Chondrocyte (in vitro differentiated cells): ENCODE results near the gene PLPPR1. TPM values are rescaled to one million over a fixed set of nuclear protein-coding genes. Genes with fewer than 3 reads are reported as not detected.

Experiments
- DNase-seq: peaks from one replicate; pipeline ENCODE4 v3.0.0; 2021; ENCODE audit warnings: mixed read lengths, low spot score
- H3K27ac Mint-ChIP-seq: one replicate; pipeline ENCODE4 v1.8.0; 2021; ENCODE audit warnings: mild to moderate bottlenecking, moderate library complexity, mixed read lengths; ENCODE audit not compliant: unreplicated experiment
- H3K27me3 Mint-ChIP-seq: 2 replicates; pipeline ENCODE4 v1.8.0; 2021; ENCODE audit warnings: low read depth, mixed read lengths
- H3K36me3 Mint-ChIP-seq: 2 replicates; pipeline ENCODE4 v1.8.0; 2021; ENCODE audit warnings: low read depth, mixed read lengths
- H3K4me1 Mint-ChIP-seq: 2 replicates; pipeline ENCODE4 v1.8.0; 2021; ENCODE audit warnings: low read depth, mild to moderate bottlenecking, mixed read lengths
- H3K4me3 Mint-ChIP-seq: one replicate; pipeline ENCODE4 v1.8.0; 2021; ENCODE audit warnings: mild to moderate bottlenecking, moderate library complexity, mixed read lengths; ENCODE audit not compliant: unreplicated experiment
- H3K9me3 Mint-ChIP-seq: 2 replicates; pipeline ENCODE4 v1.8.0; 2021; ENCODE audit warnings: low read depth, mixed read lengths
- total RNA-seq: library from RNA; stranded (reverse); gene quantifications from 3 replicates; pipeline ENCODE4 v1.2.1, GENCODE V29; 2021
- TF ChIP-seq, protein P1 (sequence below): fragments of 200-600 bp; sonication (generic); IDR thresholded peaks from 2 replicates; pipeline ENCODE4 v1.5.0; 2021; ENCODE audit warnings: antibody characterized with exemption, mild to moderate bottlenecking, moderate library complexity

The PLPPR1 gene
- total RNA-seq, 1 donor from 2014 or later, result not detected

DNA sequence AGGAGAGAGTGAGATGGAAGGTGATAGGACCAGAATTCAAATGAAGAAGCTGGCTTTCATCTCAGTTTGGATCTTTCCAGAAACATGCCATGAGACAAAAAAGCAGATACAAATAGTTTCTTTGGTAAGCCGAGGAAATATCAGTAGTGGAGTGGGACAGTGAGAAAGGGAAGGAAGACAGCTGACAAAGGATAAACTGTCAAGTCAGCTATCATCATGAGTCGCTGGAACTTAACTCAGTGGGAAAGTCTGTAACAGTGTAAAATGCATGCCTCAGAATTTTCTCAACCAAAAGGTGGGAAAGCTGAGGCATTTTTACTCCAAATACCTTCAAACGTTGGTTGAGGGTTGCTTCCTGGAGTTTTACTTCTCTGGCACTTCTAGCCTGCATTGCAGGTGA is 129.8 kb downstream of the PLPPR1 start:
- Mint-ChIP-seq H3K36me3 (no peaks in the 10 kb centered on the region), H3K27ac (no peak overlapping the region), H3K4me3 (no peak overlapping the region), H3K9me3 (peaks cover 2% of the 10 kb centered on the region), H3K4me1 (no peaks in the 10 kb centered on the region), H3K27me3 (no peaks in the 10 kb centered on the region)
- TF ChIP-seq, protein P1, sequence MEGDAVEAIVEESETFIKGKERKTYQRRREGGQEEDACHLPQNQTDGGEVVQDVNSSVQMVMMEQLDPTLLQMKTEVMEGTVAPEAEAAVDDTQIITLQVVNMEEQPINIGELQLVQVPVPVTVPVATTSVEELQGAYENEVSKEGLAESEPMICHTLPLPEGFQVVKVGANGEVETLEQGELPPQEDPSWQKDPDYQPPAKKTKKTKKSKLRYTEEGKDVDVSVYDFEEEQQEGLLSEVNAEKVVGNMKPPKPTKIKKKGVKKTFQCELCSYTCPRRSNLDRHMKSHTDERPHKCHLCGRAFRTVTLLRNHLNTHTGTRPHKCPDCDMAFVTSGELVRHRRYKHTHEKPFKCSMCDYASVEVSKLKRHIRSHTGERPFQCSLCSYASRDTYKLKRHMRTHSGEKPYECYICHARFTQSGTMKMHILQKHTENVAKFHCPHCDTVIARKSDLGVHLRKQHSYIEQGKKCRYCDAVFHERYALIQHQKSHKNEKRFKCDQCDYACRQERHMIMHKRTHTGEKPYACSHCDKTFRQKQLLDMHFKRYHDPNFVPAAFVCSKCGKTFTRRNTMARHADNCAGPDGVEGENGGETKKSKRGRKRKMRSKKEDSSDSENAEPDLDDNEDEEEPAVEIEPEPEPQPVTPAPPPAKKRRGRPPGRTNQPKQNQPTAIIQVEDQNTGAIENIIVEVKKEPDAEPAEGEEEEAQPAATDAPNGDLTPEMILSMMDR, result no peak
- no peak for DNase-seq

DNA sequence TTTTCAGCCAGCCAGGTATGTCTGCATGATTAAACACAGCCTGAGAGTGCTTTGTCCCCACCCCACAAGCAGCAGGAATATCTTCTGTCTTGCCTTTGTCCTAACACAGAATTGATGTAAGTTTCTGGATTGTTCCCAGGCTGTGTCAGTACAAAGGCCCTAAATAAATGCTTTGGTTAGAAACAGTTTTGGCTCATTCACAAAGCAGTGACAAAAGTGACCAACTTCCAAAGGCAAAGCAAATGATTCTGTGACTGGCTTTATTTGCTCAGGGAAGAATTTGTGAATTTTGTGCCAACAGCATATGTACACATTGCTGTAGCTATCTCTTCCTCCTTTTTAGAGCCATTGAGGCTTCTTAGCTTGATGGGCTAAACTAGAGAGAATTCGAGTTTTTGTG is 133.7 kb downstream of the PLPPR1 start:
- no peak overlapping the region for H3K27ac Mint-ChIP-seq
- H3K36me3 Mint-ChIP-seq, result no peaks in the 10 kb centered on the region
- TF ChIP-seq, protein P1, result no peak
- no peaks in the 10 kb centered on the region for H3K9me3 Mint-ChIP-seq
- H3K4me3 Mint-ChIP-seq, result no peak overlapping the region
- H3K4me1 Mint-ChIP-seq, result no peaks in the 10 kb centered on the region
- no peak for DNase-seq
- H3K27me3 Mint-ChIP-seq, result peaks cover 2% of the 10 kb centered on the region

DNA sequence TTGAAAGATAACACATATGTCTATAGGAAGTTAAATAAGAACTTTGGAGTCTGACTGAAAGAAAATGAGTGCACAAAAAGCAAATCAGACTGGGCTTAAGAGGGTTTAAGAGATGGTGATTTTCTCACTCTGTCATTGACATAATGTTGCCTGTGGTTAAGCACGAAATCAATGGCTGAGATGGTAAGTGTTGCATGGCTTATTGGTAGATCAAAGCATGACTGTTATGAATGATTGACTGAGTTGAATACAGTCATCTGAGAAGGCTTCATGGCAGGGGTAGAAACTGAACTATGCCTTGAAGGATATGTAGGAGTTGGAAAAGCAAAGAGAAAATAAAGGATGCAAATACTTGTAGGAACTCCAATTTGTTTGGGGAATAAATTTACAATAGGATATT is 136.6 kb downstream of the PLPPR1 start:
- Mint-ChIP-seq H3K4me3 (no peak overlapping the region), H3K4me1 (no peaks in the 10 kb centered on the region), H3K27me3 (peaks cover 2% of the 10 kb centered on the region), H3K9me3 (no peaks in the 10 kb centered on the region), H3K27ac (no peak overlapping the region), H3K36me3 (no peaks in the 10 kb centered on the region)
- TF ChIP-seq, protein P1, result no peak
- no peak for DNase-seq

DNA sequence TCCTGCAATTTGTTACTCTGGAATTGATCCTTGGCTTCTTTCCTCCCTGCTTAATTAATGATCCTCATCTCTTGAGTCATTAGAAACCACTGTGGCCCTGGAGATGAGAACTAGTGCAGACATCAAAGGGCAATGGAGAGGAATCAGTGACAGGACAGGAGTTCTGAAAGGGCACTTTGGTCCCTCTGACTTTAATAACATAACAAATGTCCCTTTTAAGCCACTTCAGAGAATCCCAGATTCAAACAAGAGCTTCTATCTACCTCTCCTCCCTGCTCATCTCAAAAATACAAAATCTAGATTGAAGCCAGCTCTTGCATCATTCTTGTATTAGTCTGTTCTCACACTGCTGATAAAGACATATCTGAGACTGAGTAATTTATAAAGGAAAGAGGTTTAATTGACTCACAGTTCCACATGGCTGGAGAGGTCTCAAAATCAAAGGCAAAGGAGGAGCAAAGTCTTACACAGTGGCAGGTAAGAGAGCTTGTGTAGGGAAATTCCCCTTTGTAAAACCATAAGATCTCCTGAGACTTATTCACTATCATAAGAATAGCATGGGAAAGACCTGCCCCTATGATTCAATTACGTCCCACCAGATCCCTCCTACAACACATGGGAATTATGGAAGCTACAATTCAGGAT is 139.1 kb downstream of the PLPPR1 start:
- Mint-ChIP-seq H3K27ac (no peak overlapping the region), H3K4me3 (no peak overlapping the region), H3K27me3 (peaks cover 2% of the 10 kb centered on the region), H3K9me3 (no peaks in the 10 kb centered on the region), H3K36me3 (no peaks in the 10 kb centered on the region), H3K4me1 (no peaks in the 10 kb centered on the region)
- TF ChIP-seq, protein P1, result no peak
- DNase-seq, result no peak

DNA sequence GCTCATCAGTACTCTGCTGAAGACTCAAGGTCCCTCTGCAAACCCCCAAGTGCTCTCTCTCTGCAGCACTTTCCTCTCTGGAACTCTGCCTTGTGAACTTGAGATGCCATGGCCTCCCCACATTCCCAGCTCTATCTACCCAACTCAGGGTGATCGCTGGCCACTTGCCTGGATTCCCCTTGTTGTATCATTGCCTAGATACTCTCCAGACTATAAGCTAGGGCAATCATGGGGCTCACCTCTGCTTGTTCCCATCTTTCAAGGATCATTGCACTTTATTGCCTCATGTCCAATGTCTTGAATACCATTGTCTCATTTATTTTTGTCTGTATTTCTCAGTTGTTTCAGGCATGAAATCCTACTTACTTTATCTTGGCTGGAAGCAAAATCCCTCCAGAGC is 144.1 kb downstream of the PLPPR1 start:
- Mint-ChIP-seq H3K27ac (no peak overlapping the region), H3K4me3 (no peak overlapping the region)

More for the DNA sequence above, 144.1 kb downstream of the PLPPR1 start:
- no peaks in the 10 kb centered on the region for H3K4me1 Mint-ChIP-seq
- peaks cover 11% of the 10 kb centered on the region for H3K9me3 Mint-ChIP-seq
- DNase-seq, result no peak
- no peaks in the 10 kb centered on the region for H3K36me3 Mint-ChIP-seq
- TF ChIP-seq, protein P1, result no peak
- no peaks in the 10 kb centered on the region for H3K27me3 Mint-ChIP-seq
